ENCODE measurements around the gene SMIM5. TPM values are rescaled to one million over a fixed set of nuclear protein-coding genes. Genes with fewer than 3 reads are reported as not detected.

Gene SMIM5
- total and polyA plus RNA-seq, 2 experiments from 2014 or later = 0.08 TPM; not detected in 1

DNA sequence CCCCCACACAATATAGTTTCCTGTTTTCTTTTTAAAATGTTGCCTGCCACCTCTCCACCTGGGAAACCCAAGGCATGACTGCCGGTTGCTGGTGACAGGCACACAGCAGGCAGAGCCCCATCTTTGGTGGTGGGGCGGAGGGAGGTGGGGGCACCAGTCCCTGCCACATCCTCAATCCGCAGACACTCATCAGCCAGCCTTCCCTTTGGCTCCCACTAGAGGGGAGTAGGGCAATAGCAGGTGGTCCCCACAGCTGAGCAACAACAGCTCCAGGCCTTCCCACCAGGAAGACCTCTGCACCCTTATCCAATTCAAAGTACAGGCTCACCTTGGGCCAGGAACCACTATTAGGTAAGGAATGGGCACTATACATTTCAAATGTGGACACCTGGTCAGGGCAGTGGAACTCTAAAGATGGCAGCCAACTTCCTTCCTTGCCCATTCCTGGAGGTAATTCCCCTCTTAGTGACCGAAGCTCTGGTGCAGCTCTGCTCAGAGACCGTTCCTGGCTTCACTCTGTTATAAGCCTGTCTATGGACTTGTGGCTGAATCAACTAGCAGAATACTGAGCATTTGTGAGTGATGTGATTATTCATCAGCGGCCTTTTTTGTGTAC, 19.8 kb downstream of the SMIM5 start:
- Histone ChIP-seq H3K9me2 (ENCODE audit: insufficient read depth) (no peaks in the 10 kb centered on the region), H3K4me1 (ENCODE audit: insufficient read depth) (no peaks in the 10 kb centered on the region), H3K9ac (no peak overlapping the region), H3K79me2 (ENCODE audit: insufficient read depth) (no peaks in the 10 kb centered on the region), H3K27ac (no peak overlapping the region), H4K20me1 (ENCODE audit: insufficient read depth) (no peaks in the 10 kb centered on the region), H3K4me2 (ENCODE audit: unreplicated experiment) (no peak overlapping the region), H3K36me3 (ENCODE audit: low read depth) (peaks cover 4% of the 10 kb centered on the region; the same call in 1 of the 2 replicates), H3F3A (ENCODE audit: insufficient read depth) (no peaks in the 10 kb centered on the region), H3K9me3 (ENCODE audit: low read depth) (no peaks in the 10 kb centered on the region), H3K4me3 (no peak overlapping the region), H3K27me3 (replicated peaks; ENCODE audit: insufficient read depth) (no peaks in the 10 kb centered on the region), H2AFZ (no peak overlapping the region)
- TF ChIP-seq EZH2 (IDR thresholded peaks at IDR 0.05; ENCODE audit: insufficient read depth, poor library complexity, severe bottlenecking) (no peak), EZH2phosphoT487 (IDR thresholded peaks at IDR 0.05; ENCODE audit: insufficient read depth, low read depth) (no peak)
- WGBS, 2 experiments (ENCODE audit: low coverage in 1 of 2, low lambda C conversion rate in 2 of 2, missing lambda C conversion rate in 2 of 2) = 64 to 67% methylated on average over 6 of the region's 6 CpGs
- peak; percentile 54 for DNase-seq
- in situ Hi-C loops (cut with MboI) = loop anchor here (10.0 kb wide), 1 partner anchor 58 kb away; no protein-coding TSS in a partner anchor

DNA sequence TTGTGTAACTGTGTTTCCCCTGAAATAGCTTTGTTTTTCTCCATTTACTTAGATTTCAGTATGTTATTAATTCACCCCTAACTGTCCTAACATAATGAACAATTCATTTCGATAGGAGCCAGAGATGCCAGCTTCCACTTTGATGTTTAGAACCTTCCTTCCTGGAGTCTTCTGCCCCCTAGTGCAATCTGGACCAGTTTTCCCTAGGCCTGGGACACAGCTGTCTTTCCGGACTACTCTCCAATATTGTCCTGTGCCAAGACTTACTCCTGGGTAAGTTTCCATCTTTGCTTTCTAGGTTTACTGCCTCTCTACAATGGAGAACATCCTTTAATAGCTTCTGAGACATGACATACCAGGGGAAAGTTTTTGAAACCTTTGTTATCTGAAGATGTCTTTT, 20.9 kb downstream of the SMIM5 start:
- no peak overlapping the region for H3K9ac ChIP-seq
- no peaks in the 10 kb centered on the region for H3F3A ChIP-seq (ENCODE audit: insufficient read depth)
- in situ Hi-C loops (cut with MboI) = loop anchor here (10.0 kb wide), 1 partner anchor 59 kb away; no protein-coding TSS in a partner anchor
- H3K4me2 ChIP-seq (ENCODE audit: unreplicated experiment) = no peak overlapping the region
- H3K27ac ChIP-seq = no peak overlapping the region
- H4K20me1 ChIP-seq (ENCODE audit: insufficient read depth) = no peaks in the 10 kb centered on the region
- H2AFZ ChIP-seq = no peak overlapping the region
- peaks cover 4% of the 10 kb centered on the region; the same call in 1 of the 2 replicates for H3K36me3 ChIP-seq (ENCODE audit: low read depth)
- no peaks in the 10 kb centered on the region for H3K9me3 ChIP-seq (ENCODE audit: low read depth)
- H3K79me2 ChIP-seq (ENCODE audit: insufficient read depth) = no peaks in the 10 kb centered on the region
- H3K4me1 ChIP-seq (ENCODE audit: insufficient read depth) = no peaks in the 10 kb centered on the region
- H3K9me2 ChIP-seq (ENCODE audit: insufficient read depth) = no peaks in the 10 kb centered on the region
- H3K4me3 ChIP-seq = no peak overlapping the region
- DNase-seq = peak; percentile 24
- no peaks in the 10 kb centered on the region for H3K27me3 ChIP-seq (replicated peaks; ENCODE audit: insufficient read depth)
- WGBS, 2 experiments (ENCODE audit: low coverage in 1 of 2, low lambda C conversion rate in 2 of 2, missing lambda C conversion rate in 2 of 2) = 44 to 56% methylated on average over 2 of the region's 2 CpGs
- TF ChIP-seq EZH2 (IDR thresholded peaks at IDR 0.05; ENCODE audit: insufficient read depth, poor library complexity, severe bottlenecking) (no peak), EZH2phosphoT487 (IDR thresholded peaks at IDR 0.05; ENCODE audit: insufficient read depth, low read depth) (no peak)

DNA sequence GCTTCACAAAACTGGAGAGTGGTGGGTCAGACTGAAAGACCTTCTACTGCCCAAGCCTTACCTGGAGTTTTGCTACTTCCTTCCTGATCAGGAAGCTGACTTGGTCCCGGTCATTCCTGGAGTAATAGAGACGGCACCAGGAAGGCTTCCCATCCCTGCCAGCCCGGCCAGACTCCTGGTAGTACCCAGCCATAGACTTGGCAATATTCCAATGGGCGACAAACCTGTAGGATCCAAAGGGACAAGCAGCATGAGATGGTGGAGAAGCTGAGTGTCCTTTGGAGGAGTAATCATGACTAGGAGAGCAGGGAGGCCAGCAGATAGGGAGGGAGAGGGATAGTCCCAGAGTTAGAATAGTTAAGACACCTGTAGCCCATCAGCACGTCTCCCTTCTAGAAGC, 25.0 kb downstream of the SMIM5 start:
- no peak overlapping the region for H3K27ac ChIP-seq
- H3K27me3 ChIP-seq (replicated peaks; ENCODE audit: insufficient read depth) = no peaks in the 10 kb centered on the region
- TF ChIP-seq EZH2phosphoT487 (IDR thresholded peaks at IDR 0.05; ENCODE audit: insufficient read depth, low read depth) = no peak
- TF ChIP-seq EZH2 (IDR thresholded peaks at IDR 0.05; ENCODE audit: insufficient read depth, poor library complexity, severe bottlenecking) = no peak
- no peak overlapping the region for H3K4me3 ChIP-seq
- no peaks in the 10 kb centered on the region; the same call in 1 of the 2 replicates for H3K36me3 ChIP-seq (ENCODE audit: low read depth)
- H3K4me2 ChIP-seq (ENCODE audit: unreplicated experiment) = no peak overlapping the region
- DNase-seq = no peak
- no peaks in the 10 kb centered on the region for H3K9me2 ChIP-seq (ENCODE audit: insufficient read depth)
- no peaks in the 10 kb centered on the region for H3F3A ChIP-seq (ENCODE audit: insufficient read depth)
- WGBS, 2 experiments (ENCODE audit: low coverage in 1 of 2, low lambda C conversion rate in 2 of 2, missing lambda C conversion rate in 2 of 2) = 82 to 88% methylated on average over 5 of the region's 5 CpGs
- no peak overlapping the region for H2AFZ ChIP-seq
- no peaks in the 10 kb centered on the region for H3K4me1 ChIP-seq (ENCODE audit: insufficient read depth)
- H4K20me1 ChIP-seq (ENCODE audit: insufficient read depth) = no peaks in the 10 kb centered on the region
- no peaks in the 10 kb centered on the region for H3K9me3 ChIP-seq (ENCODE audit: low read depth)
- in situ Hi-C loops (cut with MboI) = loop anchor here (10.0 kb wide), 1 partner anchor 63 kb away; no protein-coding TSS in a partner anchor
- H3K9ac ChIP-seq = no peak overlapping the region
- no peaks in the 10 kb centered on the region for H3K79me2 ChIP-seq (ENCODE audit: insufficient read depth)

DNA sequence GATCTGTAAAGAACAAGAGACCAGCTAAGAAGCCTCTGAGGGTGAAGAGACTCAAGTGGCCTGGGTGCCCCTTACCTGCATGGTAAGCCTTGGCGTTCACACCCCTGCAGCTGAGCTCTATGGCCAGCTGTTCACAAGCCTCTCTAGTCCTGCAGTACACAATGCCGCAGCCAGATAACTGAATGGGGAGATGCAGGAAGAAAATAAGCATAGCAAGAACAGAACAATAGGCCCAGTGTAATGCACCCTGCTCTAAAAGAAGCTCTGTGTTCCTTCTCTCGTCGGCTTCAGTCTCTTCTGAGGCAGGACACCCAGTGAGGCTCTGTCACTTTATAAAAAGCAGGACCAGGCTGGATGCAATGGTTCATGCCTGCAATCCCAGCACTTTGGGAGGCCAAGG, 28.3 kb downstream of the SMIM5 start:
- no peak for DNase-seq
- no peak overlapping the region for H3K9ac ChIP-seq
- WGBS, 2 experiments (ENCODE audit: low coverage in 1 of 2, low lambda C conversion rate in 2 of 2, missing lambda C conversion rate in 2 of 2) = 77 to 89% methylated on average over 4 of the region's 4 CpGs
- no peak overlapping the region for H2AFZ ChIP-seq
- no peaks in the 10 kb centered on the region for H3F3A ChIP-seq (ENCODE audit: insufficient read depth)
- H3K79me2 ChIP-seq (ENCODE audit: insufficient read depth) = peaks cover 17% of the 10 kb centered on the region
- H3K9me2 ChIP-seq (ENCODE audit: insufficient read depth) = no peaks in the 10 kb centered on the region
- TF ChIP-seq EZH2phosphoT487 (IDR thresholded peaks at IDR 0.05; ENCODE audit: insufficient read depth, low read depth) (no peak), EZH2 (IDR thresholded peaks at IDR 0.05; ENCODE audit: insufficient read depth, poor library complexity, severe bottlenecking) (no peak)
- peaks cover 7% of the 10 kb centered on the region; the same call in 1 of the 2 replicates for H3K4me1 ChIP-seq (ENCODE audit: insufficient read depth)
- in situ Hi-C loops (cut with MboI) = no loop called here
- H4K20me1 ChIP-seq (ENCODE audit: insufficient read depth) = no peaks in the 10 kb centered on the region
- no peaks in the 10 kb centered on the region for H3K27me3 ChIP-seq (replicated peaks; ENCODE audit: insufficient read depth)
- H3K9me3 ChIP-seq (ENCODE audit: low read depth) = no peaks in the 10 kb centered on the region
- no peaks in the 10 kb centered on the region; the same call in 1 of the 2 replicates for H3K36me3 ChIP-seq (ENCODE audit: low read depth)
- no peak overlapping the region for H3K4me3 ChIP-seq
- H3K4me2 ChIP-seq (ENCODE audit: unreplicated experiment) = no peak overlapping the region
- no peak overlapping the region for H3K27ac ChIP-seq

Measured in GM23248 (cell line).